SK-N-SH (cell line): ENCODE measurements around the gene VOPP1. TPM values are rescaled to one million over a fixed set of nuclear protein-coding genes. Genes with fewer than 3 reads are reported as not detected.

Experiments used
- CTCF ChIA-PET: fragments of 300-600, 350-600 bp; formaldehyde crosslinking; extraction: SDS; loops from one replicate; lab custom pipeline; 2021; lab: Yijun Ruan, JAX
- POLR2A ChIA-PET: fragments of 350-600 bp; sonication (Branson Sonifier 250); formaldehyde crosslinking; extraction: SDS; loops from one replicate; lab custom pipeline; 2020; ENCODE audit warnings: antibody characterized with exemption, inconsistent platforms; lab: Yijun Ruan, JAX
- DNase-seq: peaks from one replicate; pipeline ENCODE4 v3.0.0; 2012
- H2AFZ ChIP-seq: fragments of 200-600 bp; sonication (generic); 2 replicates; pipeline ENCODE4 v1.8.1; 2016; ENCODE audit warnings: antibody characterized with exemption, mild to moderate bottlenecking, low read depth
- H3F3A ChIP-seq: fragments of 200-600 bp; sonication (generic); replicated peaks from 2 replicates; pipeline ENCODE3; 2016; ENCODE audit warnings: antibody characterized with exemption, mild to moderate bottlenecking; ENCODE audit not compliant: insufficient read depth
- H3K27ac ChIP-seq, 2 experiments: fragments of 200-500 bp in 1 of 2; fragments of 200-600 bp in 1 of 2; sonication (Bioruptor generic) in 1 of 2; sonication (generic), shearing (Covaris generic) in 1 of 2; 2 replicates each; pipeline versions ENCODE4 v1.5.1 to v1.6.1; 2014 to 2016; ENCODE audit warnings: low read depth in 2 of 2, inconsistent platforms in 1 of 2, low read length in 1 of 2, mild to moderate bottlenecking in 1 of 2, mixed read lengths in 1 of 2
- H3K27me3 ChIP-seq: fragments of 200-600 bp; sonication (generic), shearing (Covaris generic); 2 replicates; pipeline ENCODE4 v1.6.1; 2016; ENCODE audit warnings: mixed run types; ENCODE audit not compliant: insufficient read depth
- H3K36me3 ChIP-seq, 2 experiments: fragments of 200-500 bp in 1 of 2; fragments of 200-600 bp in 1 of 2; sonication (Bioruptor generic) in 1 of 2; sonication (generic) in 1 of 2; replicated peaks in 1 of 2; 2 replicates each; pipeline versions ENCODE3 to v1.5.1; 2014 to 2016; ENCODE audit warnings: low read length in 1 of 2, mild to moderate bottlenecking in 1 of 2; ENCODE audit not compliant: insufficient read depth in 2 of 2, control insufficient read depth in 1 of 2
- H3K4me1 ChIP-seq, 2 experiments: fragments of 200-500 bp in 1 of 2; fragments of 200-600 bp in 1 of 2; sonication (Bioruptor generic) in 1 of 2; sonication (generic), shearing (Covaris generic) in 1 of 2; 2 replicates each; pipeline versions ENCODE4 v1.5.1 to v1.6.1; 2014 to 2016; ENCODE audit warnings: low read depth in 1 of 2, low read length in 1 of 2, mixed run types in 1 of 2; ENCODE audit not compliant: insufficient read depth in 2 of 2, control insufficient read depth in 1 of 2
- H3K4me2 ChIP-seq: fragments of 200-600 bp; sonication (generic), shearing (Covaris generic); 2 replicates; pipeline ENCODE4 v1.6.1; 2017; ENCODE audit warnings: mixed run types
- H3K4me3 ChIP-seq, 2 experiments: fragments of 200-500 bp in 1 of 2; fragments of 200-600 bp in 1 of 2; sonication (Bioruptor generic) in 1 of 2; sonication (generic), shearing (Covaris generic) in 1 of 2; 2 replicates each; pipeline versions ENCODE4 v1.5.1 to v1.8.1; 2014 to 2016; ENCODE audit warnings: low read depth in 2 of 2, inconsistent platforms in 1 of 2, low read length in 1 of 2, mild to moderate bottlenecking in 1 of 2, mixed read lengths in 1 of 2, moderate library complexity in 1 of 2
- H3K79me2 ChIP-seq: fragments of 200-600 bp; sonication (generic); 2 replicates; pipeline ENCODE4 v1.8.1; 2017; ENCODE audit warnings: mild to moderate bottlenecking; ENCODE audit not compliant: insufficient read depth
- H3K9ac ChIP-seq: fragments of 200-600 bp; sonication (generic); 2 replicates; pipeline ENCODE4 v1.6.1; 2017; ENCODE audit warnings: mixed run types
- H3K9me2 ChIP-seq: fragments of 200-600 bp; sonication (generic); 2 replicates; pipeline ENCODE4 v1.6.1; 2017; ENCODE audit warnings: mixed run types
- H3K9me3 ChIP-seq: fragments of 200-600 bp; sonication (generic); 2 replicates; pipeline ENCODE4 v1.6.1; 2017; ENCODE audit warnings: mixed run types, mild to moderate bottlenecking, moderate library complexity
- H4K20me1 ChIP-seq: fragments of 200-600 bp; sonication (generic); 2 replicates; pipeline ENCODE4 v1.6.1; 2017; ENCODE audit warnings: mild to moderate bottlenecking, mixed run types; ENCODE audit not compliant: insufficient read depth
- CHD2 ChIP-seq: fragments of 150-350 bp; IDR thresholded peaks from 2 replicates; pipeline ENCODE4 v1.6.1; 2018; ENCODE audit warnings: low read length; ENCODE audit not compliant: partially characterized antibody
- CTCF ChIP-seq: fragments of 200-600 bp; sonication (generic); IDR thresholded peaks from 2 replicates; pipeline ENCODE4 v1.6.1; 2017; ENCODE audit warnings: antibody characterized with exemption, mild to moderate bottlenecking, moderate library complexity
- EZH2phosphoT487 ChIP-seq: fragments of 200-600 bp; sonication (generic); IDR thresholded peaks from 2 replicates; pipeline ENCODE4 v1.6.1; 2017; ENCODE audit warnings: low read depth, mixed run types, mild to moderate bottlenecking, antibody characterized with exemption, moderate library complexity, borderline replicate concordance
- FOSL2 ChIP-seq: IDR thresholded peaks from 2 replicates; pipeline ENCODE4 v1.4.0; 2012; ENCODE audit warnings: low read depth, mild to moderate bottlenecking, moderate library complexity, borderline replicate concordance
- FOXJ3 ChIP-seq: sonication (generic); formaldehyde crosslinking; IDR thresholded peaks from 2 replicates; pipeline ENCODE4 v1.5.1; 2020; ENCODE audit warnings: mild to moderate bottlenecking, missing genetic modification reagents
- IRF3 ChIP-seq: fragments of 150-350 bp; IDR thresholded peaks from 2 replicates; pipeline ENCODE4 v1.6.1; 2016; ENCODE audit warnings: mild to moderate bottlenecking, low read depth, low read length
- MAX ChIP-seq: IDR thresholded peaks from 2 replicates; pipeline ENCODE4 v1.4.0; 2012; ENCODE audit warnings: low read depth
- MEF2A ChIP-seq: IDR thresholded peaks from 2 replicates; pipeline ENCODE4 v1.4.0; 2012; ENCODE audit warnings: low read depth, borderline replicate concordance
- NFIC ChIP-seq: IDR thresholded peaks from 2 replicates; pipeline ENCODE4 v1.4.0; 2012; ENCODE audit warnings: borderline replicate concordance
- TCF12 ChIP-seq: IDR thresholded peaks from 2 replicates; pipeline ENCODE4 v1.4.0; 2012
- TEAD4 ChIP-seq: IDR thresholded peaks from 2 replicates; pipeline ENCODE4 v1.4.0; 2012; ENCODE audit warnings: mild to moderate bottlenecking, borderline replicate concordance; ENCODE audit not compliant: insufficient read depth
- USF1 ChIP-seq: IDR thresholded peaks from 2 replicates; pipeline ENCODE4 v1.4.0; 2012; ENCODE audit warnings: low read depth, borderline replicate concordance
- USF2 ChIP-seq: fragments of 150-350 bp; IDR thresholded peaks from 2 replicates; pipeline ENCODE4 v1.6.1; 2017; ENCODE audit warnings: antibody characterized with exemption, low read length, low read depth, borderline replicate concordance
- WGBS: methylation state at CpG from one replicate; pipeline ENCODE4 v1.1.6; 2017; ENCODE audit warnings: low lambda C conversion rate; 5-methylcytosine and 5-hydroxymethylcytosine counted together
- polyA plus RNA-seq, 3 experiments: library from polyadenylated mRNA; depleted of rRNA; stranded (reverse); fragments of >200 nt; gene quantifications; 2 replicates each; pipeline ENCODE4 v1.2.3, GENCODE V29; 2012
- TF ChIP-seq, protein P1 (sequence below): IDR thresholded peaks from 2 replicates; pipeline ENCODE4 v1.4.0; 2012; ENCODE audit warnings: low read depth, borderline replicate concordance
- TF ChIP-seq, protein P2 (sequence below): IDR thresholded peaks from 2 replicates; pipeline ENCODE4 v1.6.1; 2012; ENCODE audit warnings: mild to moderate bottlenecking, low read depth, low read length, moderate library complexity

VOPP1 gene
- polyA plus RNA-seq, 1 of the 3 experiments (the other 2 are of a cell fraction), result 69.5 TPM

DNA sequence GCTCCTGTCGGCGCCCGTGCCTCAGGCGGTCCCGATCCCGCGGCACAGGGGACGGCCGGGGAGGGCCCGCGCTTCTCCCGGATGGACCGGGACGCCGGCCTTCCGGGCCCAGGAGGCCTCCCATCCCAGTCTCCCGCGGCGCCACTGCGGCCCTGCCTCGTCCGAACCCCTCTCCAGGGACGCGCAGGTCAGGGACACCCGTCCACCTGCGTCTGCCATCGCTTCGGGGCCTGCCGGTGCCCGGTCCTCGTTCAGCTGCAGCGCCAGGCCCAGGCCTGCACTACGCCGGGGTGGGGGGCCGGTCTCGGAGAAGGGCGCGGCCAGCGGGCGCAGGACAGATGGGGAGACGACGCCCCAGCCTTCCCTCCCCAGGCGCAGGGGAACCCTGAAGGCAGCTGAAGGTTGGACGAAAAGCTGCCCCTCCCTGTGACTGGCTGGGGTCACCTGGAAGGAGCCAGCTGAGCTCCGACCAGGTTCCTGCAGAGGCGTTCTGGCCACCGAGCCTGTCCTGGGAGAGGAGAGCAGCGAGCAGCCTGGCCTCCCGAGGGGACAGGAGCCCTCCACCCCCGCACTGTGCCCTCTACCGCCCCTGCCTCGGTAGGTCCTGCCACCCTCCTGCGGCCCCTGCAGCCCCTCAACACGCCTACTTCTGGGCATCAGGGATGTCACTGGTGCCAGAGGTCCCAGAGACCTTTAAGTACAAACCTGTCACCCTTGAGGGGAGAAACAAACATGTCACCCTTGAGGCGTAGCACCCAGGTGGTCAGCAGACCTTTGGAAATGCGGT is 122.9 kb downstream of the VOPP1 start:
- Histone ChIP-seq H4K20me1 (no peaks in the 10 kb centered on the region), H3K36me3 (peaks cover 2 to 8% of the 10 kb centered on the region in 2 experiments), H3K9me2 (no peaks in the 10 kb centered on the region), H2AFZ (no peak overlapping the region), H3K4me1 (no peaks in the 10 kb centered on the region; a peak in 1 of 4 replicates), H3K9ac (no peak overlapping the region), H3K79me2 (no peaks in the 10 kb centered on the region), H3K27ac (no peak overlapping the region), H3K4me2 (no peak overlapping the region), H3K27me3 (no peaks in the 10 kb centered on the region), H3K9me3 (no peaks in the 10 kb centered on the region), H3K4me3 (no peak overlapping the region), H3F3A (peaks cover 3% of the 10 kb centered on the region)
- no peak for DNase-seq
- 95% methylated on average over 40 of the region's 56 CpGs for WGBS
- no peak for TF ChIP-seq MAX
- TF ChIP-seq EZH2phosphoT487, result no peak
- TF ChIP-seq, protein P1, sequence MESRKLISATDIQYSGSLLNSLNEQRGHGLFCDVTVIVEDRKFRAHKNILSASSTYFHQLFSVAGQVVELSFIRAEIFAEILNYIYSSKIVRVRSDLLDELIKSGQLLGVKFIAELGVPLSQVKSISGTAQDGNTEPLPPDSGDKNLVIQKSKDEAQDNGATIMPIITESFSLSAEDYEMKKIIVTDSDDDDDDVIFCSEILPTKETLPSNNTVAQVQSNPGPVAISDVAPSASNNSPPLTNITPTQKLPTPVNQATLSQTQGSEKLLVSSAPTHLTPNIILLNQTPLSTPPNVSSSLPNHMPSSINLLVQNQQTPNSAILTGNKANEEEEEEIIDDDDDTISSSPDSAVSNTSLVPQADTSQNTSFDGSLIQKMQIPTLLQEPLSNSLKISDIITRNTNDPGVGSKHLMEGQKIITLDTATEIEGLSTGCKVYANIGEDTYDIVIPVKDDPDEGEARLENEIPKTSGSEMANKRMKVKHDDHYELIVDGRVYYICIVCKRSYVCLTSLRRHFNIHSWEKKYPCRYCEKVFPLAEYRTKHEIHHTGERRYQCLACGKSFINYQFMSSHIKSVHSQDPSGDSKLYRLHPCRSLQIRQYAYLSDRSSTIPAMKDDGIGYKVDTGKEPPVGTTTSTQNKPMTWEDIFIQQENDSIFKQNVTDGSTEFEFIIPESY, result no peak
- TF ChIP-seq IRF3, result no peak
- no peak for TF ChIP-seq USF1
- no peak for TF ChIP-seq CHD2
- TF ChIP-seq FOSL2, result no peak
- no peak for TF ChIP-seq MEF2A
- TF ChIP-seq NFIC, result no peak
- CTCF ChIA-PET, result no interaction called here
- POLR2A ChIA-PET, result no interaction called here

DNA sequence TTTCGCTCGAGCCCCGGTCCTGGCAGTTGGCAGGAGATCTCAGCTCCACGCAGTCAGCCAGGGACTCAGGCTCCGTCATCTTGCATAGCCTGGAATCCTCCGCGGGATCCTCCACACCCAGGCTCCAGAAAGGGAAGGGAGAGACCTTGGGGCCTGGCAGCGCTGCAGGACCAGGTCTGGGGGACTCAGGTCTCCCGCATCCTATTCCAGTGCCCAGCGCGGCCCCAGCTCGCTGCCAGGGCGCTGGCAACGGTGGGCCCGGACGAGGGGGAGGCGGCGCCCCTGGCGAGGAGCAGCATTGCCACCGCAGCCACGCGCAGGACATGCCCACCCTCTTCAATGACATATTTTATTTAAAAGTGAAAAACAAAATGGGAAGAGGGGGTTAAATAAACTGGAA is 123.8 kb downstream of the VOPP1 start:
- no peaks in the 10 kb centered on the region for H4K20me1 ChIP-seq
- no peak overlapping the region for H3K9ac ChIP-seq
- no peaks in the 10 kb centered on the region for H3K79me2 ChIP-seq
- WGBS, result 95% methylated on average over 22 of the region's 22 CpGs
- no peak overlapping the region for H2AFZ ChIP-seq
- no peaks in the 10 kb centered on the region for H3K27me3 ChIP-seq
- ChIA-PET POLR2A (no interaction called here), CTCF (no interaction called here)
- DNase-seq, result no peak
- H3K9me2 ChIP-seq, result no peaks in the 10 kb centered on the region
- no peaks in the 10 kb centered on the region for H3K9me3 ChIP-seq
- H3K4me1 ChIP-seq, result no peaks in the 10 kb centered on the region; a peak in 1 of 4 replicates
- no peak overlapping the region for H3K27ac ChIP-seq
- peaks cover 2 to 8% of the 10 kb centered on the region in 2 experiments for H3K36me3 ChIP-seq
- no peak overlapping the region for H3K4me2 ChIP-seq
- no peak overlapping the region for H3K4me3 ChIP-seq
- peaks cover 3% of the 10 kb centered on the region for H3F3A ChIP-seq
- TF ChIP-seq NFIC, result no peak
- TF ChIP-seq, protein P2, sequence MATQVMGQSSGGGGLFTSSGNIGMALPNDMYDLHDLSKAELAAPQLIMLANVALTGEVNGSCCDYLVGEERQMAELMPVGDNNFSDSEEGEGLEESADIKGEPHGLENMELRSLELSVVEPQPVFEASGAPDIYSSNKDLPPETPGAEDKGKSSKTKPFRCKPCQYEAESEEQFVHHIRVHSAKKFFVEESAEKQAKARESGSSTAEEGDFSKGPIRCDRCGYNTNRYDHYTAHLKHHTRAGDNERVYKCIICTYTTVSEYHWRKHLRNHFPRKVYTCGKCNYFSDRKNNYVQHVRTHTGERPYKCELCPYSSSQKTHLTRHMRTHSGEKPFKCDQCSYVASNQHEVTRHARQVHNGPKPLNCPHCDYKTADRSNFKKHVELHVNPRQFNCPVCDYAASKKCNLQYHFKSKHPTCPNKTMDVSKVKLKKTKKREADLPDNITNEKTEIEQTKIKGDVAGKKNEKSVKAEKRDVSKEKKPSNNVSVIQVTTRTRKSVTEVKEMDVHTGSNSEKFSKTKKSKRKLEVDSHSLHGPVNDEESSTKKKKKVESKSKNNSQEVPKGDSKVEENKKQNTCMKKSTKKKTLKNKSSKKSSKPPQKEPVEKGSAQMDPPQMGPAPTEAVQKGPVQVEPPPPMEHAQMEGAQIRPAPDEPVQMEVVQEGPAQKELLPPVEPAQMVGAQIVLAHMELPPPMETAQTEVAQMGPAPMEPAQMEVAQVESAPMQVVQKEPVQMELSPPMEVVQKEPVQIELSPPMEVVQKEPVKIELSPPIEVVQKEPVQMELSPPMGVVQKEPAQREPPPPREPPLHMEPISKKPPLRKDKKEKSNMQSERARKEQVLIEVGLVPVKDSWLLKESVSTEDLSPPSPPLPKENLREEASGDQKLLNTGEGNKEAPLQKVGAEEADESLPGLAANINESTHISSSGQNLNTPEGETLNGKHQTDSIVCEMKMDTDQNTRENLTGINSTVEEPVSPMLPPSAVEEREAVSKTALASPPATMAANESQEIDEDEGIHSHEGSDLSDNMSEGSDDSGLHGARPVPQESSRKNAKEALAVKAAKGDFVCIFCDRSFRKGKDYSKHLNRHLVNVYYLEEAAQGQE, result no peak
- TF ChIP-seq TCF12, result no peak
- TF ChIP-seq FOXJ3 (CRISPR knock-in tag), result no peak
- TF ChIP-seq TEAD4, result no peak
- TF ChIP-seq USF2, result no peak
- no peak for TF ChIP-seq CTCF
- TF ChIP-seq EZH2phosphoT487, result no peak
